ENCODE results near the gene HRAS.
"Not testable (repeated sequence)": the region's sequence is repeated elsewhere in the genome, so short reads cannot be mapped to it uniquely, and the experiment has no call there.

HRAS gene

DNA sequence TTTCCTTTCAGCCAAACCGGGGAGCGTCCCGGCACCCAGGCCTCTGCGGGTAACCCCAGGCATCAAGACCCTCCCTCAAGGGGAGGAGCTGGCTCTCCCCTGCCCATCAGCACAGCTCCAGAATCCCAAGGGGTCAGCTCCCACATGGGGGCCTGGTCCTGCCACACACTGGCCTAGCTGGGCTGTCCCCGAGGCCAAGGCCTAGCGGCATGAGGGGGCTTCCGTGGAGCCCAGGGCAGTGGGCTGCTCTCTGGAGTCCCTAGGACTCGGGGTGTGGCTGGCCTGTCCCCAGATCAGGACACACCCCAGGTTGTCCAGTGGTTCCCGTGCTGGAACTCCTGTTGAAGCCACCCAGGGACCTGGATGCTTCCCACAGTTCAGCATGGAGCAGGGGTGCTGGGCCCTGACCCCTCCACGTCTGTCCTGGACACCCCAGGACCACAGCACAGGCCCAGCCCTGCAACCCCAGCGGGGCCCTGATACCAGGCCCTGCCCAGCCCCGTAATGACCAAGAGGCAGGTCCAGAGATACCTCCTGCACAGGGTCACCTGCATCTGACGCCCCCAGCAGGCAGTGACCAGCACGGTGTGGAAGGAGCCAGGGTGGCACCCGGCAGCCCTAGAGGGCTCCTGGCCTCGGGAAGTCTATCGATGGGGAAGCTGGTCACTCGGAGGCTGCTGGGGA, 5.5 kb downstream of the HRAS start:
- no peaks in the 10 kb centered on the region for H3K27me3 Mint-ChIP-seq
- ATAC-seq (replicated peaks) = no peak
- no peak overlapping the region for H3K27ac Mint-ChIP-seq
- no peak overlapping the region for H3K4me3 Mint-ChIP-seq
- DNase-seq = no peak
- H3K4me1 Mint-ChIP-seq (ENCODE audit: low read depth in 2 of 2) = peaks cover 0 to 5% of the 10 kb centered on the region in 2 donors
- peaks cover 13% of the 10 kb centered on the region for H3K36me3 Mint-ChIP-seq (ENCODE audit: insufficient read depth)
- no peaks in the 10 kb centered on the region for H3K9me3 Mint-ChIP-seq

DNA sequence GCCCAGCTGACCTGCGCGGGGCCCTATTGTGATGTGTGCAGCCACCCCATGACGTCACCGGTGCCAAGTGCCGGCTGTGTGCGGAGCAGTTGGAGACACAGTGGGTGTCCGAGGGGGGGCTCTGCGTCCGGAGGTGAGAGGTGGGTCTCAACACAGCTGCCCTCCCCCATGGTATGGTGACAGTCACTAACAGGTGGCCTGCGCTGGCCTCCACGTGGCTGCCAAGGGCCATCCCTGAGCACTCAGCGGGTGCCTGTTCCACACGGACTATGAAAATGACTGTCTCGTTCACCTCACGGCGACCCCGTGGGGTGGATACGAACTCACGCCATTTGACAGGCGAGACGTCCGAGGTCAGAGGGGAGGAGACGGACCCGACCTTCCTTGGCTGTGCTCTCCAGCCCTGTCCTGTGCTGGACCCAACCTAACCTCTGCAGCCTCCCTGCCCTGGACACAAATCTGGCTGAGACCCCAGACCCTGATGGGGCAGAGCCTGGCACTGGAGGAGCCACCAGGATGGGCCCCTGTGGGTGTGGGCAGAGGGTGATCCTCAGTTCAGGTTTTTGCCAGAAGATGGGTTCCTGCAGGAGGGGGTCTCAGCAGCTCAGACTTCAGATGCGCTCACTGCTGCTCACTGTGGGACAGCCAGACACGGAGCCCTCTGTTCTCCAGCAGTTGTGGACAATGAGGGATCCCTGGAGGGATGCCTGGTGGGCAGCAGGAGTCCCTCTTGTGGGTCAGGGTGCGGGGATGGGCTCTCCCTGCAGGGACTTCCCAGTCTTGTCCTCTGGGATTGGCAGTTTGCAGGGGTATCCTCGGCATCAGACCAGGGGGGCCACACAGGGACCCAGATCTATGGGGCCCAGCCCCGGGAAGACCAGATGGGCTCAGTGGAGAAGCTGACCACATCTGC, 6.3 kb downstream of the HRAS start:
- no peak overlapping the region for H3K4me3 Mint-ChIP-seq
- H3K36me3 Mint-ChIP-seq (ENCODE audit: insufficient read depth) = peaks cover 11% of the 10 kb centered on the region
- ATAC-seq (replicated peaks) (no peak), DNase-seq (no peak)
- no peaks in the 10 kb centered on the region for H3K9me3 Mint-ChIP-seq
- peaks cover 0 to 5% of the 10 kb centered on the region in 2 donors for H3K4me1 Mint-ChIP-seq (ENCODE audit: low read depth in 2 of 2)
- no peak overlapping the region for H3K27ac Mint-ChIP-seq
- no peaks in the 10 kb centered on the region for H3K27me3 Mint-ChIP-seq

DNA sequence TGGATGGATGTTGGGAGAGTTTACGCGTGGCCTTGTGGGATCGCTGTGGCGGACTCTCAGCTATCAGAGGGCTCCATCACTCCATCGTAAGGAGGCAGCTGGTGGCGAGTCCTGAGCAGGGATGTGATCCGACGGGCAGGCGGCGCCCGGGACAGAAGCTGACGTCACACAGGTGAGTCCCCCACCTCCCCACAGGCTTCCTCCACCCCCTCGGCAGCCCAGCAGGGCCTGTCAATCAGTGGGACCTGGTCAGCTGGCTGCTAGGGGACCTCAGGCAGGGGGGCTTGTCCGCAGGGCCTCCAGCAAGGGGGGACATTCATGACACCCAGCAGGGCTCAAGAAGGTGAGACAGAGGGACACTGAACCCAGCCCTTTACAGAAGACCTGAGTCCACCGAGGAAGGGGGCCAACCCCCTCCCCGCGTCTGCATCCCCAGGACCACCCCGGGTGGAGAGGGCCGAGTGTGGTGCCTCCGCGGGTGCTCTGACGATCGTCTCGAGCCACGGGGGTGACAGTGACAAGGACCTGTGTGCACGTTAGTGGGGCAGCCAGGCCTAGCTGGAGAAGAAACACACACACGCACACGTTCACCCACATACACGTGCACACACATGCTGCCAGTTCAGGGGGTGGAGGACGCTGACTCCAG, 7.1 kb downstream of the HRAS start:
- Mint-ChIP-seq H3K27ac (no peak overlapping the region), H3K4me3 (no peak overlapping the region), H3K9me3 (no peaks in the 10 kb centered on the region), H3K36me3 (ENCODE audit: insufficient read depth) (peaks cover 11% of the 10 kb centered on the region), H3K27me3 (no peaks in the 10 kb centered on the region), H3K4me1 (ENCODE audit: low read depth in 2 of 2) (peaks cover 0 to 5% of the 10 kb centered on the region in 2 donors)
- DNase-seq (no peak), ATAC-seq (replicated peaks) (no peak)

DNA sequence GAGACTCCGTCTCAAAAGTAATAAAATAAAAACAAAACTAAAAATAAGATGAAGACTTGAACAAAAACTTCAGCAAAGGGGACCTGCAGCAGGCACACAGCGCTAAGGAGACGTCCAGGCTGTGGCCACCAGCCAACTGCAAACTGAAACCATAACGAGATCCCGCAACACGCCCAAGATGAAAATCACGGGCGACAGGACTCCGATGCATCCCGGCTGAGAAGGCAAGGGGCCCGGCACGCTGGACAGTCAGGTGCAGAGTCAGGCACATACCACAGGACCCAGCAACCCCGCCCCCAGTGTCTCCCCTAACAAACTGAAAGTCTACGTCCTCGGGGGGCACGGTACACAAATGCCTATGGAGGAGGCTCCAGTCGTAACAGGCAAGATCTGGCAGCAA, 9.2 kb downstream of the HRAS start:
- Mint-ChIP-seq H3K9me3 (no peaks in the 10 kb centered on the region), H3K27me3 (no peaks in the 10 kb centered on the region), H3K27ac (no peak overlapping the region), H3K36me3 (ENCODE audit: insufficient read depth) (no peaks in the 10 kb centered on the region), H3K4me3 (no peak overlapping the region), H3K4me1 (ENCODE audit: low read depth in 2 of 2) (peaks cover 0 to 3% of the 10 kb centered on the region in 2 donors)
- no peak for ATAC-seq (replicated peaks)
- no peak for DNase-seq

DNA sequence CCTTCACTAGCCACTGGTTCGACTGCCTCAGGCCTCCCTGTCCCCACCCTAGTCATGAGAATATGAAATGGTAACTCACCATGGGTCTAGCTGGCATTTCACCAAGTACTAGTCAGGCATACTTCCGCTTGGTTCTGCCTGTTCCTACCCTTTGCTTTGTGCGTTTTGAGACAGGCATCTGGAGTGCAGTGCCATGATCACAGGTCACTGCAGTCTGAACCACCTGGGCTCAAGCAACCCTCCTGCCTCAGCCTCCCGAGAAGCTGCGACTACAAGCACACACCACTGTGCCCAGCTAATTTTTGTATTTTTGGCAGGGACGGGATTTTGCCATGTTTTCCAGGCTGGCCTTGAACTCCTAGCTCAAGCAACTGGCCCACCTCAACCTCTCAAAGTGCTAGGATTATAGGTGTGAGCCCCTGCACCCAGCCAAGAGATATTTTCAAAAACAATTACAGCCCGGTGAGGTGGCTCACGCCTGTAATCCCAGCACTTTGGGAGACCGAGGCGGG, 14.1 kb downstream of the HRAS start:
- Mint-ChIP-seq H3K27ac (no peak overlapping the region), H3K4me1 (ENCODE audit: low read depth in 2 of 2) (peaks cover 3 to 6% of the 10 kb centered on the region in 2 donors), H3K9me3 (no peaks in the 10 kb centered on the region), H3K4me3 (no peak overlapping the region), H3K36me3 (ENCODE audit: insufficient read depth) (peaks cover 3% of the 10 kb centered on the region), H3K27me3 (no peaks in the 10 kb centered on the region)
- no peak for DNase-seq
- no peak for ATAC-seq (replicated peaks)

DNA sequence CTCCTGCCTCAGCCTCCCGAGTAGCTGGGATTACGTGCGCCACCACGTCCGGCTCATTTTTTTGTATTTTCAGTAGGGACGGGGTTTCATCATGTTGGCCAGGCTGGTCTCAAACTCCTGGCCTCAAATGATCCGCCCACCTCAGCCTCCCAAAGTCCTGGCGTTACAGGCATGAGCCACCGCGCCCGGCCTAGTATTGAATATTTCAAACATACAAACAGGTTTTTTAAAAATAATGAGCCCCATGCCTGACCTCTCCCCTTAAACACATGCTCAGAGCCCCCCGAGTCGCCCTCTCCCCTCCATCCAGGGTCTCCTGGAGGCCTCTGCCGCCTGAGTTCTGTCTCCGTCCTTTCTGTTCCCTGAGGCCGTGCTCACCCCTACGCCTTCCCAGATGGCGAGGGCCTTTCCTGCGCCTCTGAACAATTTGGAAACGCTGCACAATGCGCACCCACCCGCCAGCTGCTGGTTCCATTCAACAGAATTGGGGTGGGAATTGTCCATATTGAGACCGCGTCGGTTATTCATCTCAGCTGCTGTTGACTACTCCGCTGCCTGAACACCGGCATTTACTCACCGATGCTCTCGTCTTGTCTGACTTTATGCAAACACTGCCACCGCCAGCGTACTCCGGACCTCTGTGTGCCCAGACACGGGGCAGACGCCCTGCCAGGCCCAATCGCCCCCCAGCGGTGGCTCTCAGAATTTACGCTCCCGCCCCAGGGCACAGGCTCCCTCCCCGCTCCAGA, 14.8 kb downstream of the HRAS start:
- Mint-ChIP-seq H3K27ac (no peak overlapping the region), H3K4me1 (ENCODE audit: low read depth in 2 of 2) (peaks cover 3 to 6% of the 10 kb centered on the region in 2 donors), H3K9me3 (no peaks in the 10 kb centered on the region), H3K36me3 (ENCODE audit: insufficient read depth) (peaks cover 8% of the 10 kb centered on the region), H3K27me3 (no peaks in the 10 kb centered on the region), H3K4me3 (peak overlapping the region in 1 of 2 donors; percentile 40)
- no peak for ATAC-seq (replicated peaks)
- DNase-seq = no peak

DNA sequence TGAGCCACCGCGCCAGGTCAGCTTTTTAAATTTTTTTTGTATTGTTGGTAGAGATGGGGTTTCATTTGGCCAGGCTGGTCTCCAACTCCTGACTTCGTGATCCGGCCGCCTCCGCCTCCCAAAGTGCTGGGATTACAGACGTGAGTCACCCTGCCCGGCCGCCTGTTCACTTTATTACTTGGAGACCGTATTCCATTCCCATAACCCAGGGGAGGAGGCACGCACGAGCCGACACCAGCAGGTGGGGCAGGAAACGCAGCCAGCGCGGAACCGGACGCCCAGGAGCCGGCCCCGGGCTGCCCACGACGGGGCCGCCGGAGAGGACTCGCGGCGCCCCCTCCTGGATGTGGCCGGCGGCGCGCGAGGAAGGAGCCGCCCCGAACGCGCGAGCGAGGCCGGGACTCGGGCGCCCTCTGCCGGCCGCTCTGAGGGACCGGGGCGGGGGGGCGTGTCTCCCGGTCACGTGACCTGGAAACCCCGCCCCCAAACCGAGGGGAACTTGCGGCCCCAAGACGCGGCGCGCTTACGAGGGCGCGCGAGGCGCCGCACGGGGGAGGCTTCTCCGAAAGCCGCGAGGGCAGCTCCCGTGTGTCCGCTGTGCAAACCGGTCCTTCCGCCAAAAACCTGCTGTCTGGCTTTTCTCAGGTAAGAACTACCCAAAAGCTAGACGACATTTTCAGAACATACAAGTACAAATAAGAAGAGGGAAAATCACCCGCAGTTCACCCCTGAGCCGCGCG, 16.7 kb downstream of the HRAS start:
- DNase-seq (peak; percentile 84 to 89 (median 85)), ATAC-seq (replicated peaks) (peak; percentile 94)
- Mint-ChIP-seq H3K9me3 (no peaks in the 10 kb centered on the region), H3K27me3 (no peaks in the 10 kb centered on the region), H3K36me3 (ENCODE audit: insufficient read depth) (peaks cover 21% of the 10 kb centered on the region), H3K4me3 (peak overlapping the region; percentile 76), H3K27ac (peak overlapping the region; percentile 60 to 78), H3K4me1 (ENCODE audit: low read depth in 2 of 2) (peaks cover 3 to 6% of the 10 kb centered on the region in 2 donors)

DNA sequence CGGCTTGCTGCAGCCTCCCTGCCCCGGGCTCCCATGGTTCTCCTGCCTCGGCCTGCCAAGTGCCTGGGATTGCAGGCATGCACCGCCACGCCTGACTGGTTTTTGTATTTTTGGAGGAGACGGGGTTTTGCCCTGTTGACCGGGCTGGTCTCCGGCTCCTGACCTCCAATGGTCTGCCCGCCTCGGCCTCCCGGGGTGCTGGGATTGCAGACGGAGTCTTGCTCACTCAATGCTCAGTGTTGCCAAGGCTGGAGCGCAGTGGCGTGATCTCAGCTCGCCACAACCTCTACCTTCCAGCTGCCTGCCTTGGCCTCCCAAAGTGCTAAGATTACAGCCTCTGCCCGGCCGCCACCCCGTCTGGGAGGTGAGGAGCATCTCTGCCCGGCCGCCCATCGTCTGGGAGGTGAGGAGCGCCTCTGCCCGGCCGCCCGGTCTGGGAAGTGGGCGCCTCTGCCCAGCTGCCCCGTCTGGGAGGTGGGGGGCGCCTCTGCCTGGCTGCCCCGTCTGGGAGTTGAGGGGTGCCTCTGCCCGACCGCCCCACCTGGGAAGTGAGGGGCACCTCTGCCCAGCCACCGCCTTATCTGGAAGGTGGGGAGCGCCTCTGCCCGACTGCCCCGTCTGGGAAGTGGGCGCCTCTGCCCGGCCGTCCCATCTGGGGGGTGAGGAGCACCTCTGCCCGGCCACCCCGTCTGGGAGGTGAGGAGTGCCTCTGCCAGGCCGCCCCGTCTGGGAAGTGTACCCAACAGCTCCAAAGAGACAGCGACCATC, 18.3 kb downstream of the HRAS start:
- H3K4me3 Mint-ChIP-seq; H3K27ac Mint-ChIP-seq; H3K9me3 Mint-ChIP-seq; H3K27me3 Mint-ChIP-seq; DNase-seq; H3K4me1 Mint-ChIP-seq (ENCODE audit: low read depth in 2 of 2); ATAC-seq (replicated peaks): not testable (repeated sequence)
- peaks cover 34% of the 10 kb centered on the region for H3K36me3 Mint-ChIP-seq (ENCODE audit: insufficient read depth)

DNA sequence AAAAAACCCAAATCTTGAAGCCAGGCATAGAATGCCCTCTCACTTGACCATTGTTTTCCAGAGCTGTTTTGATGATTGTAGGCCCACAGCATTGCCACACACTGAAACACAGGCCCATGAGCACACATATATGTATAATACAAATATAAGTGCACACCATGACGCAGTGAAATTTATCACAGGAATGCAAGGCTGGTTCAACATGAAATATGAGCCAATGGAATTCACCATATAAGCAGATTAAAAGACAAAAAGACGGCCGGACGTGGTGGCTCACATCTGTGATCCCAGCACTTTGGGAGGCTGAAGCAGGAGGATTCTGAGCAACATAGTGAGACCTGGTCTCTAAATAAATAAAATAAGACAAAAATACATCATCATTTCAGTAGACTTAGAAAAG, 19.0 kb downstream of the HRAS start:
- DNase-seq = no peak
- H3K9me3 Mint-ChIP-seq = no peaks in the 10 kb centered on the region
- H3K27ac Mint-ChIP-seq = peak overlapping the region in 1 of 2 donors; percentile 51
- peaks cover 41% of the 10 kb centered on the region for H3K36me3 Mint-ChIP-seq (ENCODE audit: insufficient read depth)
- no peak for ATAC-seq (replicated peaks)
- no peaks in the 10 kb centered on the region for H3K27me3 Mint-ChIP-seq
- peaks cover 3 to 6% of the 10 kb centered on the region in 2 donors for H3K4me1 Mint-ChIP-seq (ENCODE audit: low read depth in 2 of 2)
- no peak overlapping the region for H3K4me3 Mint-ChIP-seq

DNA sequence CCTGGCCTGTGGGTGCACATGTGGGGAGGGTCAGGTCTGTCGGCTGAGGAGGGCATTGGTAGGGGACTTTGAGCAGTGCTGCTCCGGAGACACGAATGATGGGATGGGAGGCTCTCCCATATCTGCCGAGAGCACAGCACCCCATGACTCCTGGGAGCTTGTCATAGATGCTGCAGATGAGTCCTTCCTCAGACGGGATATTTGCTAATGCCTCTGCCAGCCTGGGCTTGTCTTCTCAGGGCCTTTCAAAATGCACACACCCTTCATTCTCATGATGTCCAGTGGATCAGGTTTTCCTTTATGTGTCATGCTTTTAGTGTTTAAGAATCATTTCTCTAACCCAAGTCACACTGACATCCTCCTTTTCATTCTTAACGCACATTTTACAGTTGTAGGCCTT, 20.2 kb downstream of the HRAS start:
- H3K4me3 Mint-ChIP-seq = no peak overlapping the region
- DNase-seq (no peak), ATAC-seq (replicated peaks) (no peak)
- peaks cover 53% of the 10 kb centered on the region for H3K36me3 Mint-ChIP-seq (ENCODE audit: insufficient read depth)
- H3K4me1 Mint-ChIP-seq (ENCODE audit: low read depth in 2 of 2) = peaks cover 2 to 3% of the 10 kb centered on the region in 2 donors
- H3K27me3 Mint-ChIP-seq = no peaks in the 10 kb centered on the region
- peak overlapping the region in 1 of 2 donors; percentile 71 for H3K27ac Mint-ChIP-seq
- H3K9me3 Mint-ChIP-seq = no peaks in the 10 kb centered on the region

DNA sequence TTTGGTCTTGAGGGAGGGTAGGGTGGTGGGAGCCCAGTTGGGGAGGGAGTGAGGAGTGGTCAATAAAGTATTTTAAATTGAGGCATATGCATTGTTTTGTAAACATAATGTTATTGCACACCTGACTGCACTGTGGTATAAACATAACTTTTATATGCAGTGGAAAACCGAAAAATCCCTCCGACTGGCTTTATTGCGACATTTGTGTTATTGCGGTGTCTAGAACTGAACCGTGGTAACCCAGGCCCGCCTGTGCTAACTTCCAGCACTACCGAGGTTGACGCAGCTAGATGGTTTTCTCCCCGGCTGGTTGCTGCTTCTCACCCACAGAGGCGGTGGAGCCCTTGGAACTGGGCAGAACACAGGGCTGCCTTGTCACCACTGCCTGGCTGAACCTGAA, 20.8 kb downstream of the HRAS start:
- no peaks in the 10 kb centered on the region for H3K9me3 Mint-ChIP-seq
- ATAC-seq (replicated peaks) (no peak), DNase-seq (no peak)
- peaks cover 58% of the 10 kb centered on the region for H3K36me3 Mint-ChIP-seq (ENCODE audit: insufficient read depth)
- H3K4me1 Mint-ChIP-seq (ENCODE audit: low read depth in 2 of 2) = peaks cover 3 to 6% of the 10 kb centered on the region in 2 donors
- peak overlapping the region in 1 of 2 donors; percentile 71 for H3K27ac Mint-ChIP-seq
- H3K4me3 Mint-ChIP-seq = no peak overlapping the region
- H3K27me3 Mint-ChIP-seq = no peaks in the 10 kb centered on the region
